BJ (cell line): ENCODE results near the gene CDH23. TPM values are rescaled to one million over a fixed set of nuclear protein-coding genes. Genes with fewer than 3 reads are reported as not detected.

Experiments used
- CTCF ChIA-PET: fragments of 350-600 bp; formaldehyde crosslinking; extraction: SDS; loops from one replicate; lab custom pipeline; 2021; ENCODE audit warnings: antibody characterized with exemption, inconsistent platforms; lab: Yijun Ruan, JAX
- POLR2A ChIA-PET: fragments of 300-600 bp; sonication (Branson Sonifier 250); formaldehyde crosslinking; extraction: SDS; loops from one replicate; lab custom pipeline; 2021; ENCODE audit warnings: antibody characterized with exemption; lab: Charles Lee
- DNase-seq: peaks from one replicate; pipeline ENCODE4 v3.0.0-alpha.2; 2011; ENCODE audit warnings: low read depth
- H3K27me3 ChIP-seq: 2 replicates; pipeline ENCODE4 v1.6.0; 2011; ENCODE audit warnings: low read length; ENCODE audit not compliant: control insufficient read depth, insufficient read depth
- H3K36me3 ChIP-seq: 2 replicates; pipeline ENCODE4 v1.5.1; 2011; ENCODE audit warnings: low read length; ENCODE audit not compliant: control insufficient read depth, insufficient read depth
- H3K4me3 ChIP-seq: 2 replicates; pipeline ENCODE4 v1.5.1; 2011; ENCODE audit warnings: low read depth, mild to moderate bottlenecking, control low read depth, low read length
- CTCF ChIP-seq: IDR thresholded peaks from 2 replicates; pipeline ENCODE4 v1.5.1; 2011; ENCODE audit warnings: low read depth, mild to moderate bottlenecking, control low read depth, inconsistent platforms, low read length, moderate library complexity; ENCODE audit not compliant: insufficient read depth
- polyA plus RNA-seq: library from polyadenylated mRNA; depleted of rRNA; stranded (reverse); fragments of >200 nt; gene quantifications from 2 replicates; pipeline ENCODE4 v1.2.3, GENCODE V29; 2011

CDH23 gene
- polyA plus RNA-seq, 1 experiment, result 0.05 TPM

GRCh38 chr10:71601273-71601672 is 204.6 kb downstream of the CDH23 start:
- no peaks in the 10 kb centered on the region for H3K27me3 ChIP-seq

GRCh38 chr10:71603150-71603549 is 206.4 kb downstream of the CDH23 start:
- ChIA-PET POLR2A (no interaction called here), CTCF (no interaction called here)
- Histone ChIP-seq H3K36me3 (no peaks in the 10 kb centered on the region), H3K4me3 (no peak overlapping the region), H3K27me3 (peaks cover under 1% of the 10 kb centered on the region; the same call in 1 of the 2 replicates)
- TF ChIP-seq CTCF, result no peak
- DNase-seq, result no peak

More at GRCh38 chr10:71601273-71601672, 204.6 kb downstream of the CDH23 start:
- no peaks in the 10 kb centered on the region for H3K36me3 ChIP-seq
- H3K4me3 ChIP-seq, result no peak overlapping the region
- POLR2A ChIA-PET, result no interaction called here
- DNase-seq, result no peak
- CTCF ChIA-PET, result interaction anchor here (1.1 to 1.2 kb wide), 2 partner anchors 10 to 33 kb away, joined by 3 to 4 read pairs; no protein-coding TSS in a partner anchor
- TF ChIP-seq CTCF, result no peak

- Histone ChIP-seq H3K36me3 (no peaks in the 10 kb centered on the region), H3K27me3 (peaks cover 1% of the 10 kb centered on the region; the same call in 1 of the 2 replicates), H3K4me3 (no peak overlapping the region)
- no peak for TF ChIP-seq CTCF
- DNase-seq, result no peak
- ChIA-PET CTCF (no interaction called here), POLR2A (no interaction called here)
These were observed 207.0 kb downstream of the CDH23 start for GRCh38 chr10:71603754-71604153.

GRCh38 chr10:71604324-71605018 is 207.8 kb downstream of the CDH23 start:
- ChIA-PET CTCF (interaction anchor here (0.8 kb wide), 1 partner anchor 291 kb away, joined by 3 read pairs; no protein-coding TSS in a partner anchor), POLR2A (no interaction called here)
- Histone ChIP-seq H3K27me3 (peaks cover 1% of the 10 kb centered on the region; the same call in 1 of the 2 replicates), H3K4me3 (no peak overlapping the region), H3K36me3 (no peaks in the 10 kb centered on the region)
- no peak for TF ChIP-seq CTCF
- DNase-seq, result no peak

- Histone ChIP-seq H3K4me3 (no peak overlapping the region), H3K36me3 (no peaks in the 10 kb centered on the region), H3K27me3 (peaks cover 1% of the 10 kb centered on the region; the same call in 1 of the 2 replicates)
- CTCF ChIA-PET, result interaction anchor here (9.5 kb wide), 1 partner anchor 16 kb away, joined by 89 read pairs; no protein-coding TSS in a partner anchor
- DNase-seq, result no peak
- TF ChIP-seq CTCF, result no peak
- POLR2A ChIA-PET, result no interaction called here
These were observed 208.7 kb downstream of the CDH23 start for GRCh38 chr10:71605263-71605962.
